Activated effector memory CD4-positive, alpha-beta T cell treated with Interleukin-2 at 50 U/mL for 16 hours (primary cell): Measurements from ENCODE around the gene ABAT.

Experiments used
- DNase-seq: peaks from one replicate; pipeline ENCODE4 v3.0.0-alpha.2; 2020

The ABAT gene

GRCh38 chr16:8826278-8826879 lies 152.0 kb downstream of the ABAT start:
- DNase-seq, result no peak

- no peak for DNase-seq
Observed at GRCh38 chr16:8828541-8829165, 154.2 kb downstream of the ABAT start.

DNA sequence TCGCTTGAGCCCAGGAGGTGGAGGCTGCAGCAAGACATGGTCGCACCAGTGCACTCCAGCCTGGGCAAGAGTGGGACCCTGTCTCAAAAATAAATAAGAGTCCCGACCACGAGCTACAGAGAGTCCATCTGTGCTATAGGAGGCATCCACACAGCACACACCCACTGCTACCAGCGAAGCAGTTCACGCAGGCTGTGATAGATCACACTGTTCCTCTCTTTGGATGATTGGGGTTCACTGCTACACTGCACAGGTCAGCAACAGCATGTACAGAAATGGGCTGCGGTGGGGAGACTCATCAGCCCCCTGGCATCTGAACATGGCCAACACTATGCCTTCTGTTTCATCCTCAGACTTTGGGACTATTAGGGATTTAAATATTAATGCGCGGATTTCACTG lies 157.0 kb downstream of the ABAT start:
- no peak for DNase-seq

- no peak for DNase-seq
Observed at GRCh38 chr16:8831871-8832716, 157.7 kb downstream of the ABAT start.

DNA sequence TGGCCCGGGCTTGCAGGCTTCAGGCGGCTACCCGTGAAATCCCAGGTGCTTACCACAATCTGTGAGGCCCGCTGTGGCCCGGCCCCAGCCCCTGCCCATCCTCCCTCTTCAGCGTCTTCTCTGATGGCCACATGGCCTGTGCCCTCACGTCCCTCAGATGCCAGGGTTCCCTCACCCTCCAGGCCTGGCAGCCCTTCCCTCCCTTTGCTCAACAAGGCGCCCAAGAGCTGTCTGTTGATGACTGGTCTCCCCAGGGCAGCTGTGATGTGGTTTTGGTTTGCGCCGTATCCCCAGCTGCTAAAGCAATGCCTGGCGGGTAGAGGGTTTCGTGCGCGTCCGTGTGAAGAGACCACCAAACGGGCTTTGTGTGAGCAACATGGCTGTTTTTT lies 158.3 kb downstream of the ABAT start:
- DNase-seq, result no peak
